Sigmoid colon (tissue), 4 donors: Measurements from ENCODE around the gene TMEM121B.

Source experiments
- CTCF ChIP-seq, 4 experiments: fragments of 450-650 bp in 3 of 4; fragments of 200-600 bp in 1 of 4; IDR thresholded peaks; one replicate each; pipeline ENCODE4 v1.5.1; 2016 to 2019; ENCODE audit warnings: antibody characterized with exemption in 4 of 4, mild to moderate bottlenecking in 3 of 4, moderate library complexity in 2 of 4
- POLR2A ChIP-seq, 2 donors: fragments of 450-650 bp; IDR thresholded peaks; one replicate each; pipeline ENCODE4 v1.6.1; 2016; ENCODE audit warnings: antibody characterized with exemption in 2 of 2, mild to moderate bottlenecking in 2 of 2, moderate library complexity in 2 of 2
- POLR2AphosphoS5 ChIP-seq, 4 donors: sonication (generic); formaldehyde crosslinking; IDR thresholded peaks; one replicate each; pipeline ENCODE4 v1.6.1; 2017; ENCODE audit warnings: antibody characterized with exemption in 4 of 4

- TF ChIP-seq CTCF (IDR thresholded peaks at IDR 0.05) (no peak), POLR2A (IDR thresholded peaks at IDR 0.05) (no peak), POLR2AphosphoS5 (IDR thresholded peaks at IDR 0.05) (no peak)
These were observed 8.6 kb downstream of the TMEM121B start for GRCh38 chr22:17112491-17113042.
